DND-41 (cell line): ENCODE measurements around the gene SDE2.

Experiments
- ATAC-seq: fragments of 200-7000 bp; cut with Tn5 transposase; 3 replicates; pipeline ENCODE4 v1.9.1; 2021; ENCODE audit warnings: low read depth; ENCODE audit not compliant: insufficient read depth
- DNase-seq: peaks from one replicate; pipeline ENCODE4 v3.0.0-alpha.2; 2020
- H2AFZ ChIP-seq: 2 replicates; pipeline ENCODE4 v1.6.0; 2012; ENCODE audit warnings: low read depth, low read length
- H3K27ac ChIP-seq: 2 replicates; pipeline ENCODE4 v1.5.1; 2012; ENCODE audit warnings: low read length, inconsistent platforms
- H3K27me3 ChIP-seq: fragments of 200-600 bp; sonication (generic); 2 replicates; pipeline ENCODE4 v1.6.0; 2012; ENCODE audit warnings: low read length, mild to moderate bottlenecking, inconsistent platforms; ENCODE audit not compliant: insufficient read depth, poor library complexity
- H3K36me3 ChIP-seq: 2 replicates; pipeline ENCODE4 v1.5.1; 2012; ENCODE audit warnings: low read length, inconsistent platforms; ENCODE audit not compliant: insufficient read depth
- H3K4me1 ChIP-seq: 2 replicates; pipeline ENCODE4 v1.5.1; 2012; ENCODE audit warnings: mild to moderate bottlenecking, low read length; ENCODE audit not compliant: insufficient read depth
- H3K4me2 ChIP-seq: 2 replicates; pipeline ENCODE4 v1.6.0; 2012; ENCODE audit warnings: mild to moderate bottlenecking, moderate library complexity, low read length, inconsistent platforms; ENCODE audit not compliant: insufficient read depth
- H3K4me3 ChIP-seq, 2 experiments: fragments of 200-600 bp in 1 of 2; shearing (Covaris generic) in 1 of 2; 2 replicates each; pipeline ENCODE4 v1.5.1; 2012 to 2016; ENCODE audit warnings: inconsistent platforms in 2 of 2, low read length in 2 of 2, mild to moderate bottlenecking in 2 of 2, low read depth in 1 of 2, moderate library complexity in 1 of 2
- H3K79me2 ChIP-seq: 2 replicates; pipeline ENCODE4 v1.6.0; 2012; ENCODE audit warnings: low read length, inconsistent platforms; ENCODE audit not compliant: insufficient read depth
- H3K9ac ChIP-seq: 2 replicates; pipeline ENCODE4 v1.6.0; 2012; ENCODE audit warnings: low read depth, mild to moderate bottlenecking, inconsistent platforms, low read length, moderate library complexity
- H3K9me3 ChIP-seq: 2 replicates; pipeline ENCODE4 v1.5.1; 2012; ENCODE audit warnings: low read length, moderate library complexity, mild to moderate bottlenecking, inconsistent platforms; ENCODE audit not compliant: insufficient read depth, severe bottlenecking
- H4K20me1 ChIP-seq: 2 replicates; pipeline ENCODE4 v1.6.0; 2012; ENCODE audit warnings: low read length; ENCODE audit not compliant: insufficient read depth
- CTCF ChIP-seq: IDR thresholded peaks from 2 replicates; pipeline ENCODE4 v1.5.1; 2012; ENCODE audit warnings: borderline replicate concordance, low read length, moderate library complexity, mild to moderate bottlenecking; ENCODE audit not compliant: poor library complexity, severe bottlenecking; ENCODE audit errors: extremely low read depth
- EZH2 ChIP-seq: IDR thresholded peaks from 3 replicates; pipeline ENCODE4 v1.6.1; 2012; ENCODE audit warnings: borderline replicate concordance, low read depth, mild to moderate bottlenecking, moderate library complexity, low read length, inconsistent platforms; ENCODE audit not compliant: severe bottlenecking

Gene SDE2

GRCh38 chr1:226026833-226027232 is 27.7 kb upstream of the SDE2 start:
- no peak overlapping the region for H3K9ac ChIP-seq
- H3K27ac ChIP-seq: no peak overlapping the region
- no peak overlapping the region for H2AFZ ChIP-seq
- ATAC-seq: no peak
- TF ChIP-seq CTCF: no peak
- H3K4me1 ChIP-seq: no peaks in the 10 kb centered on the region
- no peaks in the 10 kb centered on the region for H3K36me3 ChIP-seq
- no peaks in the 10 kb centered on the region for H3K9me3 ChIP-seq
- H4K20me1 ChIP-seq: no peaks in the 10 kb centered on the region
- no peaks in the 10 kb centered on the region for H3K27me3 ChIP-seq
- no peaks in the 10 kb centered on the region for H3K79me2 ChIP-seq
- H3K4me2 ChIP-seq: no peak overlapping the region
- no peak overlapping the region for H3K4me3 ChIP-seq
- DNase-seq: no peak

- H3K4me1 ChIP-seq: no peaks in the 10 kb centered on the region
- DNase-seq: no peak
- H4K20me1 ChIP-seq: no peaks in the 10 kb centered on the region
- H3K9me3 ChIP-seq: no peaks in the 10 kb centered on the region
- H3K4me2 ChIP-seq: no peak overlapping the region
- no peak for ATAC-seq
- H3K9ac ChIP-seq: no peak overlapping the region
- H2AFZ ChIP-seq: no peak overlapping the region
- H3K27me3 ChIP-seq: no peaks in the 10 kb centered on the region
- TF ChIP-seq EZH2 (no peak), CTCF (no peak)
- H3K4me3 ChIP-seq: no peak overlapping the region
- H3K36me3 ChIP-seq: no peaks in the 10 kb centered on the region
- no peak overlapping the region for H3K27ac ChIP-seq
- no peaks in the 10 kb centered on the region for H3K79me2 ChIP-seq
Measured at GRCh38 chr1:226023735-226024134, 24.6 kb upstream of the SDE2 start.

GRCh38 chr1:226021801-226022200 is 22.7 kb upstream of the SDE2 start:
- no peaks in the 10 kb centered on the region for H3K9me3 ChIP-seq
- no peaks in the 10 kb centered on the region for H4K20me1 ChIP-seq
- H3K27me3 ChIP-seq: no peaks in the 10 kb centered on the region
- no peak overlapping the region for H3K4me3 ChIP-seq
- no peaks in the 10 kb centered on the region for H3K4me1 ChIP-seq
- TF ChIP-seq CTCF: no peak
- no peak for TF ChIP-seq EZH2
- DNase-seq (no peak), ATAC-seq (no peak)
- no peak overlapping the region for H3K9ac ChIP-seq
- no peaks in the 10 kb centered on the region for H3K79me2 ChIP-seq
- H3K27ac ChIP-seq: no peak overlapping the region
- H3K4me2 ChIP-seq: no peak overlapping the region
- H3K36me3 ChIP-seq: no peaks in the 10 kb centered on the region
- H2AFZ ChIP-seq: no peak overlapping the region

GRCh38 chr1:226021401-226021800 is 22.3 kb upstream of the SDE2 start:
- Histone ChIP-seq H3K9me3 (no peaks in the 10 kb centered on the region), H3K4me3 (no peak overlapping the region), H3K27ac (no peak overlapping the region), H4K20me1 (no peaks in the 10 kb centered on the region), H3K79me2 (no peaks in the 10 kb centered on the region), H3K27me3 (no peaks in the 10 kb centered on the region), H3K4me2 (no peak overlapping the region), H2AFZ (no peak overlapping the region), H3K9ac (no peak overlapping the region), H3K4me1 (no peaks in the 10 kb centered on the region), H3K36me3 (no peaks in the 10 kb centered on the region)
- no peak for TF ChIP-seq CTCF
- no peak for TF ChIP-seq EZH2
- no peak for DNase-seq
- no peak for ATAC-seq
